ENCODE results near the gene TEX22. TPM values are rescaled to one million over a fixed set of nuclear protein-coding genes. Genes with fewer than 3 reads are reported as not detected.

The TEX22 gene
- total and polyA plus RNA-seq, 4 donors = 0.02 to 0.14 (median 0.08) TPM; not detected in 1

DNA sequence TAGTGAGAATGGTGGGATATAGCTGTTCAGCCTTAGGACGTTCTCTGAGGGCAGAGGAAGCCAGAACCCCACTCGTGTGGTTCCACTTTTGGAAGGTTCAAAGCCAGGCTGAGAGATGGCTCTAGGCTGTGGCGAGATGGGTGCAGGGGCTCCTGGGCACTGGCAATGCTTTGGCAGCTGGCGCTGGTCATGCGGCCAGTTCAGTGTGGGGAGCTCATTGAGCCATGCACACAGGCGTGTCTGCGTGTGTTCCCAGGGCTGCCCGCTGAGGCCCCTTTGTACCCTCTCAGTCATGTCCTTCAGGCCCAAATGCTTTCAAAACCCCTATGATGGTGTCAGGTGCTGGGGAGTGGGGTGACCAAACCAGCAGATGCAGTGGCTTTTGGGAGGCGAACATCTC lies 1.7 kb downstream of the TEX22 start:
- no peak overlapping the region for H3K4me3 ChIP-seq (ENCODE audit: low read depth in 1 of 3, low read length in 3 of 3)

GRCh38 chr14:105401699-105402098 lies 3.4 kb downstream of the TEX22 start:
- no peak for TF ChIP-seq RXRA (IDR thresholded peaks at IDR 0.05)
- Histone ChIP-seq H3K4me3 (ENCODE audit: low read depth in 1 of 3, low read length in 3 of 3) (no peak overlapping the region), H3K27ac (ENCODE audit: low read depth in 1 of 2, low read length in 2 of 2) (no peak overlapping the region), H3K36me3 (ENCODE audit: control insufficient read depth in 4 of 4, insufficient read depth in 3 of 4, low read depth in 1 of 4, low read length in 3 of 4) (peaks cover 0 to 4% (median under 1%) of the 10 kb centered on the region in 4 donors), H3K9me3 (ENCODE audit: control insufficient read depth in 4 of 4, low read length in 3 of 4) (no peaks in the 10 kb centered on the region), H3K4me1 (ENCODE audit: control insufficient read depth in 4 of 4, insufficient read depth in 4 of 4, low read length in 3 of 4) (peaks cover 5 to 16% (median 10%) of the 10 kb centered on the region in 4 donors), H3K27me3 (ENCODE audit: control insufficient read depth in 4 of 4, insufficient read depth in 4 of 4, low read length in 3 of 4) (no peaks in the 10 kb centered on the region), H3K9ac (ENCODE audit: low read depth in 1 of 2, low read length in 2 of 2) (no peak overlapping the region)
- WGBS = 98% methylated on average over 9 of the region's 9 CpGs
- DNase-seq (ENCODE audit: low spot score) = no peak

More for the DNA sequence above, 1.7 kb downstream of the TEX22 start:
- Histone ChIP-seq H3K9ac (ENCODE audit: low read depth in 1 of 2, low read length in 2 of 2) (no peak overlapping the region), H3K36me3 (ENCODE audit: control insufficient read depth in 4 of 4, insufficient read depth in 3 of 4, low read depth in 1 of 4, low read length in 3 of 4) (peaks cover 0 to 4% (median 2%) of the 10 kb centered on the region in 4 donors), H3K9me3 (ENCODE audit: control insufficient read depth in 4 of 4, low read length in 3 of 4) (no peaks in the 10 kb centered on the region), H3K27me3 (ENCODE audit: control insufficient read depth in 4 of 4, insufficient read depth in 4 of 4, low read length in 3 of 4) (no peaks in the 10 kb centered on the region), H3K4me1 (ENCODE audit: control insufficient read depth in 4 of 4, insufficient read depth in 4 of 4, low read length in 3 of 4) (peaks cover 5 to 16% (median 10%) of the 10 kb centered on the region in 4 donors), H3K27ac (ENCODE audit: low read depth in 1 of 2, low read length in 2 of 2) (no peak overlapping the region)
- TF ChIP-seq SP1 (IDR thresholded peaks at IDR 0.05) = no peak
- TF ChIP-seq RAD21 (IDR thresholded peaks at IDR 0.05) = no peak
- no peak for TF ChIP-seq FOXA1 (IDR thresholded peaks at IDR 0.05)
- TF ChIP-seq FOXA2 (IDR thresholded peaks at IDR 0.05) = no peak
- DNase-seq (ENCODE audit: low spot score) = no peak
- 97% methylated on average over 9 of the region's 9 CpGs for WGBS

DNA sequence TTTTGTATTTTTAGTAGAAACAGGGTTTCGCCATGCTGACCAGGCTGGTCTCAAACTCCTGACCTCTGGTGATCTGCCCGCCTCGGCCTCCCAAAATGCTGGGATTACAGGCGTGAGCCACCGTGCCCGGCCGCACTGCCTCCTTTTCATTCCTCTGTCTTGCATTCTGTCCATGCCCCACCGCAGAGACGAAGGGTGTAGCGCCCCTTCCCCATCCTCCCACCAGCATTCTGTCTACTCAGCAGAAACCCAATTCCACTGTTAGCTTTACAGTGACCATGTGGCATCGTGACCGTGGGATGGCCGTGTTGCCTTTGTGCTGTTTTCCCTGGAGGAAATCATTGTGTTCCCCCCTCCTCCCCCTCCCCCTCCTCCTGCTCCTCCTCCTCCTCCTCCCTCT lies 10.3 kb downstream of the TEX22 start:
- H3K27ac ChIP-seq (ENCODE audit: low read depth in 1 of 2, low read length in 2 of 2) = no peak overlapping the region
- peaks cover 0 to 10% (median 8%) of the 10 kb centered on the region in 4 donors for H3K4me1 ChIP-seq (ENCODE audit: control insufficient read depth in 4 of 4, insufficient read depth in 4 of 4, low read length in 3 of 4)

DNA sequence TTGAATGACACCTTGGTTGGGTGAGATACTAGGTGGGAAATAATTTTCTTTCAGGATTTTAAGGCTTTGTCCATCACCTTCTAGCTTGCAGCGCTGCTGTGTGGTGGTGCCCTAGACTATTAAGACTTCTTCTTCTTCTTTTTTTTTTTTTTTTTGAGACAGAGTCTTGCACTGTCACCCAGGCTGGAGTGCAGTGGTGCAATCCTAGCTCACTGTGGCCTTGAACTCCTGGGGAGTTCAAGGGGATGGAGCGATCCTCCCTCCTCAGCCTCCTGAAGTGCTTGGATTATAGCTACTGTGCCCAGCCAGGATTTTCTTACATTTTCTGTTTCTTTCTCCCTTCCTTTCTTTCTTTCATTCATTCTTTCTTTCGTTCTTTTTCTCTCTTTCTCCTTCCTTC lies 11.0 kb downstream of the TEX22 start:
- no peak overlapping the region for H3K27ac ChIP-seq (ENCODE audit: low read depth in 1 of 2, low read length in 2 of 2)
- H3K4me1 ChIP-seq (ENCODE audit: control insufficient read depth in 4 of 4, insufficient read depth in 4 of 4, low read length in 3 of 4) = peaks cover 0 to 14% (median 8%) of the 10 kb centered on the region in 4 donors
- no peak overlapping the region for H3K9ac ChIP-seq (ENCODE audit: low read depth in 1 of 2, low read length in 2 of 2)
- H3K27me3 ChIP-seq (ENCODE audit: control insufficient read depth in 4 of 4, insufficient read depth in 4 of 4, low read length in 3 of 4) = no peaks in the 10 kb centered on the region
- no peak overlapping the region for H3K4me3 ChIP-seq (ENCODE audit: low read depth in 1 of 3, low read length in 3 of 3)
- no peaks in the 10 kb centered on the region for H3K9me3 ChIP-seq (ENCODE audit: control insufficient read depth in 4 of 4, low read length in 3 of 4)
- no peaks in the 10 kb centered on the region for H3K36me3 ChIP-seq (ENCODE audit: control insufficient read depth in 4 of 4, insufficient read depth in 3 of 4, low read depth in 1 of 4, low read length in 3 of 4)
- TF ChIP-seq SP1 (IDR thresholded peaks at IDR 0.05) = no peak
- no peak for TF ChIP-seq ATF3 (IDR thresholded peaks at IDR 0.05)
- no peak for TF ChIP-seq ZBTB33 (IDR thresholded peaks at IDR 0.05)
- TF ChIP-seq, protein P1, sequence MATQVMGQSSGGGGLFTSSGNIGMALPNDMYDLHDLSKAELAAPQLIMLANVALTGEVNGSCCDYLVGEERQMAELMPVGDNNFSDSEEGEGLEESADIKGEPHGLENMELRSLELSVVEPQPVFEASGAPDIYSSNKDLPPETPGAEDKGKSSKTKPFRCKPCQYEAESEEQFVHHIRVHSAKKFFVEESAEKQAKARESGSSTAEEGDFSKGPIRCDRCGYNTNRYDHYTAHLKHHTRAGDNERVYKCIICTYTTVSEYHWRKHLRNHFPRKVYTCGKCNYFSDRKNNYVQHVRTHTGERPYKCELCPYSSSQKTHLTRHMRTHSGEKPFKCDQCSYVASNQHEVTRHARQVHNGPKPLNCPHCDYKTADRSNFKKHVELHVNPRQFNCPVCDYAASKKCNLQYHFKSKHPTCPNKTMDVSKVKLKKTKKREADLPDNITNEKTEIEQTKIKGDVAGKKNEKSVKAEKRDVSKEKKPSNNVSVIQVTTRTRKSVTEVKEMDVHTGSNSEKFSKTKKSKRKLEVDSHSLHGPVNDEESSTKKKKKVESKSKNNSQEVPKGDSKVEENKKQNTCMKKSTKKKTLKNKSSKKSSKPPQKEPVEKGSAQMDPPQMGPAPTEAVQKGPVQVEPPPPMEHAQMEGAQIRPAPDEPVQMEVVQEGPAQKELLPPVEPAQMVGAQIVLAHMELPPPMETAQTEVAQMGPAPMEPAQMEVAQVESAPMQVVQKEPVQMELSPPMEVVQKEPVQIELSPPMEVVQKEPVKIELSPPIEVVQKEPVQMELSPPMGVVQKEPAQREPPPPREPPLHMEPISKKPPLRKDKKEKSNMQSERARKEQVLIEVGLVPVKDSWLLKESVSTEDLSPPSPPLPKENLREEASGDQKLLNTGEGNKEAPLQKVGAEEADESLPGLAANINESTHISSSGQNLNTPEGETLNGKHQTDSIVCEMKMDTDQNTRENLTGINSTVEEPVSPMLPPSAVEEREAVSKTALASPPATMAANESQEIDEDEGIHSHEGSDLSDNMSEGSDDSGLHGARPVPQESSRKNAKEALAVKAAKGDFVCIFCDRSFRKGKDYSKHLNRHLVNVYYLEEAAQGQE (IDR thresholded peaks at IDR 0.05) = no peak
- no peak for TF ChIP-seq TAF1 (conservative IDR thresholded peaks at IDR 0.05)
- TF ChIP-seq FOXA1 (IDR thresholded peaks at IDR 0.05) = no peak
- TF ChIP-seq EGR1 (IDR thresholded peaks at IDR 0.05; ENCODE audit: low read depth in 2 of 2) = no peak
- no peak for TF ChIP-seq HNF4G (IDR thresholded peaks at IDR 0.05)
- no peak for TF ChIP-seq HNF4A (conservative IDR thresholded peaks at IDR 0.05)
- no peak for TF ChIP-seq RXRA (IDR thresholded peaks at IDR 0.05)
- TF ChIP-seq, protein P2, sequence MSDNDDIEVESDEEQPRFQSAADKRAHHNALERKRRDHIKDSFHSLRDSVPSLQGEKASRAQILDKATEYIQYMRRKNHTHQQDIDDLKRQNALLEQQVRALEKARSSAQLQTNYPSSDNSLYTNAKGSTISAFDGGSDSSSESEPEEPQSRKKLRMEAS (IDR thresholded peaks at IDR 0.05) = no peak
- TF ChIP-seq YY1 (IDR thresholded peaks at IDR 0.05) = no peak
- TF ChIP-seq NR2F2 (IDR thresholded peaks at IDR 0.05) = no peak
- no peak for TF ChIP-seq GABPA (IDR thresholded peaks at IDR 0.05 in 1 of 2, conservative IDR thresholded peaks at IDR 0.05 in 1 of 2)
- no peak for TF ChIP-seq CTCF (IDR thresholded peaks at IDR 0.05; ENCODE audit: low read depth, low read length, missing input control)
- no peak for TF ChIP-seq FOXA2 (IDR thresholded peaks at IDR 0.05)
- no peak for DNase-seq (ENCODE audit: low spot score)
- WGBS = 81% methylated on average over 3 of the region's 3 CpGs

More for the DNA sequence above, 10.3 kb downstream of the TEX22 start:
- no peak for DNase-seq (ENCODE audit: low spot score)
- no peak overlapping the region for H3K4me3 ChIP-seq (ENCODE audit: low read depth in 1 of 3, low read length in 3 of 3)
- no peak overlapping the region for H3K9ac ChIP-seq (ENCODE audit: low read depth in 1 of 2, low read length in 2 of 2)
- no peaks in the 10 kb centered on the region for H3K9me3 ChIP-seq (ENCODE audit: control insufficient read depth in 4 of 4, low read length in 3 of 4)
- 84% methylated on average over 13 of the region's 13 CpGs for WGBS
- H3K27me3 ChIP-seq (ENCODE audit: control insufficient read depth in 4 of 4, insufficient read depth in 4 of 4, low read length in 3 of 4) = no peaks in the 10 kb centered on the region
- TF ChIP-seq EGR1 (IDR thresholded peaks at IDR 0.05; ENCODE audit: low read depth in 2 of 2) = no peak
- no peaks in the 10 kb centered on the region for H3K36me3 ChIP-seq (ENCODE audit: control insufficient read depth in 4 of 4, insufficient read depth in 3 of 4, low read depth in 1 of 4, low read length in 3 of 4)

Measured in liver (tissue), 9 donors.